GM18951 (cell line): Measurements from ENCODE around the gene COL25A1.

Experiments
- POLR2A ChIP-seq: IDR thresholded peaks from 4 replicates; pipeline ENCODE4 v1.6.1; 2011; ENCODE audit warnings: mild to moderate bottlenecking; ENCODE audit not compliant: insufficient read length, insufficient read depth; ENCODE audit errors: extremely low read depth
- in situ Hi-C: fragments of 300-500 bp; cut with MboI; formaldehyde crosslinking; loops from one replicate; pipeline ENCODE4 v1.12.0; 2022; ENCODE audit warnings: low sequenced_read_pairs, mixed read lengths, inconsistent platforms; ENCODE audit not compliant: unreplicated experiment

COL25A1 gene

DNA sequence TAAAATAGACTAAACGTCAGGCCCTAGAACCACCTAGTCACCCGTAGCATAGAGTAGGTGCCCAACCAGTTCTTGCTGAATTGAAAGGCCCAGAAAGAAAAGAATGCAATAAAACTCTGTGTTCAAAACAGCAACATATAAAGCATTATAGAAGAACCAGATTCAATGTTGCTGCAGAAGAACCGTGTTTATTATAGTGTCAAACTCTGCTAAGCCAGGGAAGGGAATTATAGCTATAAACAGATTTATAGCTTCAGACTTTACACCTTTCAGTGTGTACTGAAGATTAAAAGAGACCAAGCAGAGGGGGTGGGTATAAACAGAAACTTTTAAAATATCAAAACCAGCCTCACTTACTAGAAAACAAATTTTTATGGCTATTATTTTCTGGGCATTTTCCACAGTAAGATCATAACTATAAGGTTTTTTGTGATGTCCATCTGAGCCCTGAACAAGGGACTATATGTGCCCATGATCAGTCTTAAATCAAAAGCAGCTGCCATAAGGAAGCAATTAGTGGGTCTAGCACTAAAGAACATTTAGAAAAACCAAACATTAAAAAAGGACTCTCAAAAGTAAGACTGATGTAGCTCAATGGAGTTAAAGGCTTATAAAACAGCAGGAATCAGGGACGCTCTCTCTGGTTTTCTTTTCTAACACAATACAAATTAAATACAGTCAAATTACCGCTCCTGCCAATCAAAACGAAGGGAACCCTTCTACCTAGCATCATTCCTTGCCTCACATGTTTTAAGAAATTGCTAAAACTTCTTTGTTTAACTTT, 319.9 kb downstream of the COL25A1 start:
- in situ Hi-C loops: no loop called here
- TF ChIP-seq POLR2A: no peak

GRCh38 chr4:108980455-108981239, 321.8 kb downstream of the COL25A1 start:
- in situ Hi-C loops: no loop called here
- TF ChIP-seq POLR2A: no peak

DNA sequence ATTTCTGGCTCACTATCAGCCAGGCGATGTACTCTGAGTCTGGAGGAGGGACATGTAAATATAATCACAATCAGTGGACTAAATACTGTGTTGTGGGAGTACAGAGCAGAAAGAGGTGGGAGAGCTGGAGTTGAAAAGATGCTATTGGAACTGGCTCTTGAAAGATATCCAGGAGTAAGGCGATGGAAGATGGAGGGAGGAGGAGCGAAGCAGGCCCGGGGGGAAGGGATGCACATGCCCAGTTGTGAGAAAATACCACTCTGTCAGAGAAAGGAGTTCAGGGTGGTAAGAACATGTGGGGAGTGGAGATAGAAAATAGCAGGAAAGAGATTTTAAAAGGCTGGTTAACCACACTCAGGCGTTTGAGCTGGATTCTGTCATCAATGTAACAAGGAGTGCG, 322.7 kb downstream of the COL25A1 start:
- in situ Hi-C loops: no loop called here

DNA sequence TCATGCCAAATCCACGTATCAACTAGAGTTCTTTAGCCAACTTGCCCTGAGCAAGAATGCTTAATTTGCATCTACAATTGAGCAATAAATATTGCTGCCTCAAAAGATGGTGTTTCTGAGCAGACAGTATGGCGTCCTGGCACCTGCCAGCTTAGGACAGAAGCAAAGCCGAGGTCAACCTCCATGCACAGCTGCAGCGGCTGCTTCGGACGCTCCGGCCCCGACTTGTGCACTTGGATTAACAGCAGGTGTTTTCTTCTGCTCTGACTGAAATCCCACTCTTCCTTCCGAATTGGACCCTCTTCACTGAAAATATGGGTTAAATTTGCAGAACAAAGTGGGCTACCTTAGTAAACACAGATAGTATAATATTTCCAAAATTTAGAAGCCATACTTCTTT, 324.4 kb downstream of the COL25A1 start:
- TF ChIP-seq POLR2A: no peak
- in situ Hi-C loops: no loop called here

More for the DNA sequence above, 322.7 kb downstream of the COL25A1 start:
- TF ChIP-seq POLR2A: no peak

DNA sequence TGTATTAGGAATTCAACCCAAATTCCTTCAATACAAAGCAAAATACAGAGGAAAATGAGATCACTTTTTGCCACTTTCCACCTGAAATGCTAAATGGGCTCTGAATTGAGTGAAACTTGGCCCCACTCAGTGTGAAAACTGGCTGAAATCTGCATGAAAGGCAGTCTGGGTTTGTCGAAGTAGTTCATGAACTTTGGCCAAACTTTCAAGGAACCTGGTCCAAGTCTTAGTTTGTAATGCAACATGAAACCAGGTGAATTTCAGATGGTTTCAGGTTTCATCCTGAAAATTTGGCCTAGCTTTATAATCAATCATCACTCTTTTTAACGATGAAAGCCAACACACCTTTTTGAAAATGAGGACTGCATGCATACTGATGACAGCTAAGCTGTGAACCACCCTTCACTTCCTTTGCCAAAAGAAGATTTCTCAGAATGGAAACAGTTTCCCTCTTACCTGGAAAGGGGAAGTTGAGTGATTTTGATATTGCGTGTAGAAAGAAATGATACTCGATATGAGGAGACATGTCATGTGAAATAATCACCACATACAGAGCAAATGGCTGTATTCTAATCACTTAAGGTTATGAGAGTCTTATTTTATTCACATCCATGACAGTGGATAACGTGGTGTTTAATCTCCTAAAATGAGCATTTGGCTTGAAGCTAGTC, 329.7 kb downstream of the COL25A1 start:
- no peak for TF ChIP-seq POLR2A

GRCh38 chr4:108971473-108971872, 331.0 kb downstream of the COL25A1 start:
- in situ Hi-C loops: no loop called here
- no peak for TF ChIP-seq POLR2A

More for the DNA sequence above, 329.7 kb downstream of the COL25A1 start:
- in situ Hi-C loops: no loop called here

GRCh38 chr4:108965472-108966076, 336.9 kb downstream of the COL25A1 start:
- in situ Hi-C loops: no loop called here

DNA sequence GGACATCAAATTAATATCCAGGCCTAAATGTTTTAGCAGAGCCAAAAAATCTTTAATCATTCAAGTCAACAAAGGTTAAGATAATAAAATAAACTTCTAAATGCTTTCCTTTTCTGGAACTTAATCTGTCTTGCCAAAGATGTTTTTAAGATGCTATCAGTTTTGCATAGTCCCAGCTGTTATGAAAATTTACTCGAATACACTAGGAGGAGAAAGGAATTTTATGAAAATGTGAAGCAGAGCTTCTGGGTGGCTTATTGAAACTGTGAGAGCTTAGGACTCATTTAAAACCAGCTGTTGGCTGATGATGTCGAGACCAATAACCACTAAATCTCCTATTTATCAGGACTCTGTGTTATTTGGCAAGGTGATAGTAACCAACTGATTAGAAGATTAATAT, 337.4 kb downstream of the COL25A1 start:
- no peak for TF ChIP-seq POLR2A
- in situ Hi-C loops: no loop called here

More at GRCh38 chr4:108965472-108966076, 336.9 kb downstream of the COL25A1 start:
- no peak for TF ChIP-seq POLR2A

DNA sequence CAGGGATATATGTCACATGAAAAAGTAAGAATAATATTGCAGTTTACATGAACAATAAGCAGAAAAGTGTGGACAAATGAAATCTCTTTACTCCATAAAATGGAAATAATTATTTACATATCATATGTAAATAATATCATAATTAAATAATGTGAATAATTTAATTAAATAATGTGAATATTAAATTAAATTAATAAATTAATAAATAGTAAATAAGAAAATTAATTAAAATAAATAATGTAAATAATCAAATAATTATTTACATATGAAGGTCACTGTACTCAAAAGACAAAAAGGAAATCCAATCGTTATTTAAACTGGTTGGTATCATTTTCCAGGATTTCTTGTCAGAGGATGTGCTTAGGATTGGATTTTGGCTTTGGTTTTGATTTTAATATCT, 338.5 kb downstream of the COL25A1 start:
- no peak for TF ChIP-seq POLR2A
- in situ Hi-C loops: no loop called here

DNA sequence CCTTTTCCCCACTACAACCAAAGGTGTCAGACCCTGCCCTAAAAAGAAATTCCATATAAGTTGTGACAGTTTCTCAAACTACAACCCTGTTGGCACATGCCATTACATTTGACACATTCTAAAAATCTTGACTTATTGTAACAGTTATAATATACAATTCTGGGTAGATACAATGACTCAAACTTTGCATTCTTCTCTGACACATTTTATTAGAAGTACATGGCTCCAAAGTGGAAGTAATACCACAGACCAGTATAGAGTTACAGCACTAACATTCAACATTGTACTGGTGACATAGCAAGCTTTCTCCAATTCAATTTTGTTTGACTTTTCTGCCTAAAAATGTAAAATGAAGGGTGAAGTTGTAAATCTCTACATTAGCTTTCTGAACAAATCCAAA, 343.0 kb downstream of the COL25A1 start:
- no peak for TF ChIP-seq POLR2A
- in situ Hi-C loops: no loop called here

- in situ Hi-C loops: no loop called here
- TF ChIP-seq POLR2A: no peak
Observed at GRCh38 chr4:108954880-108955279, 347.6 kb downstream of the COL25A1 start.

GRCh38 chr4:108953941-108954340, 348.5 kb downstream of the COL25A1 start:
- no peak for TF ChIP-seq POLR2A
- in situ Hi-C loops: no loop called here
